Central memory CD4-positive, alpha-beta T cell (primary cell): ENCODE results near the gene TRERF1.
A peak's percentile ranks its signal among the peaks of the same experiment; 100 is the strongest.

Experiments used
- DNase-seq: peaks from one replicate; pipeline ENCODE4 v3.0.0; 2022

TRERF1 gene

DNA sequence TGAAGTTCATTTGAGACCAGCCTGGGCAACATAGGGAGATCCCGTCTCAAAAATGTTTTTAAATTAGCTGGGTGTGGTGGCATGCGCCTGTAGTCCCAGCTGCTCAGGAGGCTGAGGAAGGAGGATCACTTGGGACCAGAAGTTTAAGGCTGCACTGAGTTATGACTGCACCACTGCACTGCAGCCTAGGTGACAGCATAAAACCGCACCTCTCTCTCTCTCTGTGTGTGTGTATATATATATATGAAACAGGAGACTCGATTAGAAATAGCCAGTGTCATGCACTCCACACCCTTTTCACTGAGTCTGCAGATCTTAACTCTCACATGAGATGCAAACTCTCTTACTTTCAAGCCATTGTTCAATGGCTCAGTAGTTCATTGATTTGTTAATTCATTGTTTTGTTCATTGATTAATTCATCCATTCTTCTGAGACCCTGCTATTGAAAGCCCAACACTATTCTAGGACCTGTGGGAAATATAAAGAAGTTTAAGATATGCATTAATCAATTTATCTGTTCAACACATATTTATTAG is 181.7 kb downstream of the TRERF1 start:
- no peak for DNase-seq

DNA sequence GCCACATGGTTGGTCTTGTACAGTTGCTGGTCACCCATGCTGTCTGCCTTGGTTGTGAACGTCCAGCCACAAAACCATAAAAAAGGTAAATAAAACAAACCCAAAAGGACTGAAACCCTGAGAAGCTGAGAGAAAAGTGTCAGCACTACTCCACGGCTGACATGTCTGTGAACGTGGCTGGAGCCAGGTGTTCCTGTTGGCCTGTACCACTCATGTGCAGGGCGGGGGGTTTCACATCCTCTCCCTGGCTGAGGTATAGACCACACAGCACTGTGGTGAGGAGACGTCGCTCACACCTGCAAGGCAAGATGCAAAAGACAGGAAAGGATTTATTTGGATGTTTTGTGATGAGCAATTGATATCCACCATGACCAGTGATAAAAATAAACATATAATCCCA is 182.2 kb downstream of the TRERF1 start:
- DNase-seq: no peak

DNA sequence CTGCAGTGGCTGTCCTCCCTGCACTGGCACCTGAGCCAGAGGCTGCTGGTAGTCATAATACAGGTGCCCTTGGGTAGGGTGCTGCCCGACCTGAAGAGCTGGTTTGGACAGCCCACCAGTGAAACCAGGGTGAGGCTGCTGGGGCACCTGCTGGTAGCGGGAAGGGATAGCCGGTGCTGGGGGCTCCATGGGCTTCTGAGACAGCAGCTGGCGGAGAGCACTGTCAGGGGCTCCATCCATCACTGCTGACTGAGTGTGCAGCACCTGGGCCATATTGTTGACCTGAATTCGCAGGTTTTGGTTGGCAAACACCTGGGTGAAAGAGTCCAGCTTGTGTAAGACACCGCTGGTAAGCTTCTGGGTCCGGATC is 182.9 kb downstream of the TRERF1 start:
- DNase-seq: no peak

DNA sequence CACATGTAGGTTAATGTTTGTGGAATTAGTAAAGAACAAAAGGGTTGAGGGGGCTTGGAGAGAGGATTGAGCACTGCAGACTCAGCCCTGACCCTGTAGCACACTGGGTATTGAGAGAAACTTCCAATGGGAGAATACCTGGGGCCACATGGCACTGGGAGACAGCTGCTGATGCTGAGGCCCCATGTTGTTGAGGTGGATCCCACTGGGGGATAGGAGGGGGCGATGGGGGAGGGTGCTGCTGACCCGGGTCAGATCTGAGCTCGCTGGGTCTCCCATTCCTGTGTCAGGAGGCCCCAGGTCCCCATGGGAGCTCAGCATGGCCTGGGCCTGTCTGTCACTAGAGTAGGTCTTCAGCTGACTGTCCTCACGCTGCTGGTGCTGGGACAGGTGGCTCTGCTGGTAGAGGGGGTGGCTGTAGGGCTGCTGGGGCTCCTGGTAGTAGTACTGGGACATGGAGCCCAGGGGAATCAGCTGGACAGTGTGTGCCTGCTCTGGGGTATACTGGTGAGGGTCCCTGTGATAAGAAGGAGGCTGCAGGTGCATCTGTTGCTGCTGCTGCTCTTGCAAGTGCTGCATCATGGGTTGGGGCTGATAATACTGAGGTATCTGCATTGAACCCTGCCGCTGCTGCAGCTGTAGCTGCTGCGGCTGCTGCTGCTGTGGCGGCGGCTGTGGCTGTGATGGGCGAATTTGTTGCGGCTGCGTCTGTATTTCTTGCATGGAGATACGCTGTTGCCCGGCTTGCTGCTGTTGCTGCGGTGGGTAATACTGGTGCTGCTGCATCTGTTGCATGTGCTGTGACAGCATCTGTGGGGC is 183.5 kb downstream of the TRERF1 start:
- no peak for DNase-seq

DNA sequence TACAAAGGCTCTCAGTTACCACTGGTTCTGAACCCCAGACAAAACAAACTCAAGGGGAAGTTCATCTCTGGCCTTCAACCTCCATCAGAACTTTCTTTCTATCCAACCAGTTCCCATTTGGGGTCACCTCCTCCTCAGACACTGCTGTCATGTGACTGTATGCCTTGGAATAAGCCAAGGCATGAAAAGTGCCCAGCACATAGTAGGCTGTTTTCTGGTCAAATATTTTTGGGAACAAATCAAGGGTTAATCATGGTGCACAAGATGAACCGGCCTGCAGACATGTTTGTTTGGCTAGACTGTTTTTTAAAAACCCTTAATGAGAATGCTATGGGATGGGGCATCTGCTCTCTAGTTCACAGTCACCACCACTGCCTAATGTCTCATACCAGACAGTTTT is 185.2 kb downstream of the TRERF1 start:
- DNase-seq: no peak

DNA sequence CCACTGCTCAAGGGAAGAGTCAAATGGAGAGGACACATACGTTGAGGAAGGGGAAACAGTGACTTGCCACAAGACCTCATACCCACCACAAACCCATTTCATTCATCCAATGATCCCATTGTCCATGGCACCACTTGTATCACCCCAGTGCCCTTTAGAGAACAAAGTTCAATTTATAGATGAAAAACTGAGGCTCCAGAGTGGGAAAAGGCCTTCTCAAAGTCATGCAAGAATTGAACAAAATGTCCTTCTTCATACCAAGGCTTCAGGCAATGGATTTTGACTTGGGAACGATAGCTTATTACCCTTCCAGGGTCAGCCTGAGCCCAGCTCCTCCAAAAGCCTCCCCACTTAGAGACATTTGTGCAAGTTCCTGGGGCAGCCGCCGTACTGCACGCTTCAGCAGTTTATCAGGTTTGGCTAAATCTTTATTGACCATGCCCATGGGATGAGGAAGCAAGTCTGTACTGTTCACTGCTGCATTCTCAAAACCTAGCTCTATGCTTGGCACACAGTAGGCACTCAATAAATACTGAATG is 186.8 kb downstream of the TRERF1 start:
- DNase-seq: no peak

DNA sequence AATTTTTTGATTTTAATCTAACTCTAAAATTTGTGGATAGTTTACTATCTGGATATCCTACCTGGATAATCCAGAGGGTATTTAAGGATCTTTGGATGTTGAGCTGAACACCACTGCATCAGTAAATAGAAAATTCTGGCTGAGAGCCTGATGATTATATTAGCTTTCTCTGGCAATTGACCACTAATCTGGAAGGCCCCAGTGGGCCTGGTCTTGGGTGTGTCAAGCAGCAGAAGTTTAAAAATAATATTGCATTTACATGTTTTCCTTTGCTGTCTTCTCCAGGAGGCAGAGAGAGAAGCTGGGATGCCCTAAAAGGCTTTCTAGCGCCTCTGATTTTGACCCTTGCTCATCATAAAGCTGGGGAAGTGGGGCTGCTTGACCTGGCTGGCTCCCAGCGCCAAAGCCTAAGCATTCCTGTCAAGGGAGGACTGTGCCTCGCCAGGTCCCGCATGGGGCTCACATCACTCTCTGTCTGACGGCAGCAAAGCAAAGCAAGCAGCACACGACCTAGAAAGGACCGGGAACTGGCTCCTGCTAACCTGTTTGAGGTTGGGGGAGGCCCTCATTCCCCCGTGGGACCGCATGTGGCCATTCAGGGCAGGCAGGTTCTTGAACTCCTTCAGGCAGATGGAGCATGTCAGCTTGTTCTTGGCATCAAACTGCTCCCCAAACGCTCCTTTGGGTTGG is 187.4 kb downstream of the TRERF1 start:
- no peak for DNase-seq

DNA sequence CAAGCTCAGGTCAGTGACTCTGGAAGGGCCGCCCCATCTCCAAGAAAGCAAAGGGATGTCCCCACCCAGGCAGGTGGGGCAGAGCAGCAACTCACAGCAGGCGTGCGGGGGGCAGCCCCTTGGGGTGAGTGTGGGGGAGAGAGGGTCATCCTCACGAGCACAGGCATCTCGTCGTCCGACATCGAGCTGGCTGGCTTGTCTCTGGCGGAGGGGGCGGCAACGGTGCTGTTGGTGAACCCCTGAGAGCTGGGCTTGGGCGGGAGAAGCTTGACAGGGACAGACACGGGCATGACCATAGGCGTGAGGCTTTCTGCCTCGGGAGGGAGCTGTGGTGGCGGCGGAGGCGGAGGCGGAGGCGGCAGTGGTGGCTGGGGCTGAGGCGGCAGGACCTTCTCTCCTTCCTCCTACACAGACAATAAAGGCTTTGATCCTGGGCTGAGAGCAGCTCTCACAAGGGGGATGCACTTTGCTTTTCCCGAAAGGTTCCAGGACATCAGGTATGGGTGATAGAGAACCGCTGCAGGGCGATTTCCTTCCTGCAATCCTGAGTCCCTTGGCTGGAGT is 188.5 kb downstream of the TRERF1 start:
- DNase-seq: no peak

DNA sequence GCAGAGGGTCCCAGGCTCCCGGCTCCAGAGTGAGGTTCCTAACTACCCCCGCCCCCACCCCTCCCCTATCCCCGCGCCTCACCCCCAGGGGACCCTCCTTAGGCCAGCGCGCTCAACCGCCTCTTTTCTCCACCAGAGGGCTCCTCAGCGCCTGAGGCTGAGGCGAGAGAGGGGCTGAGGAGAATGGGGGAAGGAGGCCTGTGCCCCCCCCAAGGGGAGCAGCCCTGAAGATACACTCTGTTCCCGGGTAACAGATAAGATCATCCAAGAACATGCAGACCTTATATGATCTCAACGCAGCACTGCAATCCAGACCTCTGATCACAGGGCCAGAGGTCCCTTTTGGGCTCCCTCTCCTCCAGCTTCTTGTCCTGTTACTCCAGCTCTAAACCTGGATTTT is 190.8 kb downstream of the TRERF1 start:
- peak; percentile 17 for DNase-seq

DNA sequence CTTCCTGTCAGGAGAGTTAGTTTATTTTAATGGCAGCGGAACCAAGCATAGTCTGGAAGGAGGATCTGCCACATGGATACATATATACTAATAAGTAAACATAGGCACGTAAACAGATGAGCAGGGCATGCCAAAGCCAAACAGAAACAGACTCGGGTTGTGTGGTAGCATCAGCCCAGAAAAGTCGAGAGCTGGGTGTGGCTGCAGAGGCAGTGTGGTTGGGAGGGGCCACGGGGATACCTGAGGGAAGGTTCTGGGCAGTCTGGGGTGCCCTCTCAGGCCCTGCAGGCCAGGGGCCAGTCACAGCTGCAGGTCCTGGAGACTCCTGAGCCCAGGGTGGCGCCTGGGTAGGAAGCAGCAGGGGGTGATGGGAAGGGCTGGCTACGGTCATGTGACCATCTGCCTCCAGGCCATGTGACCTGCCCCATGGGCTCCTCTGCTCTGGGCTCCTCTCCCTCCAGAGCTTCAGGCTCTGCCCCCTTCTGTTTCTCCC is 191.3 kb downstream of the TRERF1 start:
- DNase-seq: no peak

DNA sequence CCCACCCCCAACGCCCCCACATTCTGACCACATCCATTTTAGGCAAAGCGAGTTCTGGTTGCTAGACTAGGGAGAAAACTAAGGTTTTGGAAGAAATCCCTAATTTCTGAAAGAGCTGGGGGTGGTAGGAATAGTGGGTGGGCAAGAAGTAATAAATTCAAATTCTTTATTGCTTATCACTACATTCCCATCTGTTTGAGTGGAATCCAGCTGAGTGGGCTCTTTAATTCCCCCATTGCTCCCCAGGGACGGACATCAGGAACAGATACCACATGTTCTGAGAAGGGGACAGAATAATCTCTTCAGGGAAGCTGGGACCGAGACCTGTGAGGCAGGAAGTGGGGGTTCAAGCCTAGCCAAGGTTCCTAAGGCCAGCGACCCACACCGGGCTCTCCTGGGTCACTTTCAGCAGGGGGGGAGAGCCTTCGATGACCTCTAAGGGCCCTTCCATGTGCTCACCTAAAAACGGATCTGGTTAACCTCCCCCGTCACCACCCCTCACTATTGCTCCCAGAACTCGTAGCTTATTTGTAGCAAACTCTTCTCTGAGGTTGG is 191.8 kb downstream of the TRERF1 start:
- no peak for DNase-seq

DNA sequence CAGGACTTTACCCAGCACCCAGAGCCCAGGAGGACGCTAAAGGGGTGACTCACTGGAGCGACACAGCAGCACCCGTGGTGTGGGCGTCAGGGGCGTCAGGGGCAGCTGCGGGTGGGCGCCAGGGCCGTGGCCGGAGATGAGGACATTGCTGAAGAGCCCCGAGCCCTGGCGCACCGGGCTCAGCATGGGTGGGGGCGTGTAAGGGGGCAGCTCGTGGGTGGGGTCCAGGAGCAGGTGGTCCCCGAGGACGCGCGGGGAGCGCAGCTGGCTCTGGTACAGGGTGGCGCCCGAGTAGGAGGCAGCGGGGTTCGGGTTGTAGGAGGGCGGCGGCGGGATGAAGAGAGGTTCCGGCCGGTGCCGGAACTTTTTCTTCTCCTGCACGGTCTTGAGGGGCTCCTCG is 192.4 kb downstream of the TRERF1 start:
- no peak for DNase-seq

DNA sequence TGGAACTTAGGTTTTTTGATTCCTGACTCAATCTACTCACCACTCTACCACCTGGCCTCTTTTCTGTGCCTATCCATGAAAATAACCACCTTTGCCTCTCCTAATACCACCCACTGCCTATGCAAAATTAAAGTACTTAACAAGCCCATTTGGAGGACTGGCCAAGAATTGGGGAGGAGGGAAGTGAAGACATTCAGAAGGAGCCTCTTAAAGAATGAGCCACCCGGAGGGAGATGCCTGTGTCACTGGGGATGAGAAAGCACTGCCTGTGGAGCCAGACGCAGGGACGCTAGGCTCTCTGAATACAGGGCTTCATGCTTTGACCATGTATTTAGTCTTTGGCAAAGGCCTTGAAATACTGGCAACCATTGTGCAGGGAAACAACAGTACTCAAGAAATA is 194.1 kb downstream of the TRERF1 start:
- no peak for DNase-seq

DNA sequence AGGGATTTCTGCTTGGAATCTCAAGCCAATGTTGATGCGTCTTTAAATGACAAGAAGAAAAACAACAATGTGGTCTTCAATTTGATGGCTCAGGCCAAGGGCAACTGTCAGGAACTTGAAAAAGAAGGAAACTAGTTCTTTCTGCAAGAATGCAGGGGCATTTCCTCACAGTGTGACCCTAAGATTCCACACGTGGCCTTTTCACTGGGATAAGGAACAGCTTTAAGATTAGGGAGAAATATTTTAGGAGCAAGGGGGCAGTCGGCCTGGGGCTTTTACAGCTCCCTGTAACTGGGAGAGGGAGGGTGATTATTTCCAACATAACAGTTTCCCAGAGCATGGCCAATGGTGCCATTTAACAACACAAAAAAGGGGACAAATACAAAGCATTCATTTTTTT is 194.7 kb downstream of the TRERF1 start:
- DNase-seq: no peak

DNA sequence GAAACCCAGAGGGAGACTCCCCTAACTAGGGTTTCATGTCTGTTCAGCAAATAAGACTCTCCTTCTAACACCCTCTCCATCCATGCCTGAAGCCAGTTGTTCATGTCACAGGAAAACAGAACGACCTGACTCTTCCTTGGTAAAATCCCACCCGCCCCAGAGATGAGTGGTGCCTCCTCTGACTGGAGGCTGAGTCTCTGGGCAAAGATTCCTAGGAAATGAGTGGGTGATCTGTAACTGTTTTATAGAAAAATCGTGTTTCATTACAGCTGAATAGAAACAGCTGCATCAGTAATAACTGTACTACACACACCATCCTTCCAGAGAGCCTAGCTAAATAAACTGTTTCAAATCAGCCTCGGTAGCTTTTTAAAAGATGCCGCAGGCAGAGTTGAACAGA is 196.7 kb downstream of the TRERF1 start:
- no peak for DNase-seq

DNA sequence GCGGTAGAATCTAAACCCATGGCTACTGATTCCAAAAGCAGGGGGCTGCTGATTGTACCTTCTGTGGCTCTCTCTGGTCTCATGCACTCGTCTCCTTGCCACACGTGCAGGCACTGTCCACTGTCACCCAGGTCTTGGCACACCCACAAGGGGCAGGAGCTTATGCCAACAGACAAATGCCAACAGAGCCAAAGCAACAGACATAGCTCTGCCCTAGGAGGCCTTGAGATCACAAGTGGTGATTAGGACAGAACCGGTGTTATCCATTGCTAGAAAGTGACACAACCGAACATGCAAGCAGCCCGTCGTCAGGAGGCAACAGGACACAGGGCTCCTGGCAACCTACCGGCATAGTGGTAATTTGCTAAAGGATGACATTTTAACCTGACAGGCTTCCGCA is 197.2 kb downstream of the TRERF1 start:
- no peak for DNase-seq

DNA sequence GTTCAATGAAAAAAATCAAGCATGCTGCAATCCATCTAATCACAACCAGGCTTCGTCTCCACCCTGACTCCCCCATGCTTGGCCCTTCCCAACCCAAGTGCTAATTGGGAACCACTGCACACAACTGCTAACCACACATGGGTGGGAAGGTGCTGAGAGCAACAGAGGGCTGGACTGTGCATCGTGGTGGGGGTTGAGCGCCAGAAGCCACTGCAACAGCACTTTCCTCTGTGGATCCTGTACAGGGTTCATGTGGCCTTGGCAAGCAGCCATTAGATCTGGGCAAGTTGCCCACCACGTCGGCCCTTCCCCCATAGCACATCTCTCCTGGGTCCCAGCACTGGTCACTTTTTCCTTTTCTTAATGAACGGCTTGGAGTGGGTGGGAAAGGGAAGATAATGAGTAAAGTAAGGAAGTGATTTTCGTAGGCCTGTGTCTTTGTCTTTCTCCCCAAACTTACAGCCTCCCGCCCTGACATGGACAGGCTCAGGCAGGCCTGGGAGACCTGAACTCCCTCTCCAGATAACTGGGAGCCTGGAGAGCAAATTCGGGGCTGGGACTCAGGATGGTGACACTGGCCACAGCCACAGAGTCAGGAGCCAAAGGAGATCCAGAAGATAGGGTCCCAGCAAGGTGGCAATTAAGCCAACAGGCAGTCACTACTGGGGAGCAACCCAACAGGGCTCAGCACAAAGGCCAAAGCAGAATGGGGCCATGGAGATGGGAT is 199.7 kb downstream of the TRERF1 start:
- no peak for DNase-seq

DNA sequence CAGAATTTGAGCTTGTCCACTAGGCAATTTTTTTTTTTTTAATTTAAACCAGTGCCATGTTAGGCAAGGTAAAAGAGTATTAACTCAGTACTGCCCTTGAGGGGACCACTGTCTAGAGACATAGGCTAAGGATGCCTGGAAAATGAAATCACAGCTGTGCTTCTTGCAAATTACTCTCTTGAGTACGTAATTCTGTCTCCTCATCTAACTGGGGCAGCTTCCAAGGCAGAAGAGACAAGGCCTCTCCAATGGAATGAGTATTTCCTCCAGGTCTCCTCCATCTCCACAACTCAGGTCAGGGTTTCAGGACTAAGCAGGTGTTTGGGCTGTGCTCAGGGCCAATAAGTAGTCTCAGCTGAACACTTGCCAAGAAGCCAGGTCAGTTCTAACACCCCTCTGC is 200.2 kb downstream of the TRERF1 start:
- no peak for DNase-seq

DNA sequence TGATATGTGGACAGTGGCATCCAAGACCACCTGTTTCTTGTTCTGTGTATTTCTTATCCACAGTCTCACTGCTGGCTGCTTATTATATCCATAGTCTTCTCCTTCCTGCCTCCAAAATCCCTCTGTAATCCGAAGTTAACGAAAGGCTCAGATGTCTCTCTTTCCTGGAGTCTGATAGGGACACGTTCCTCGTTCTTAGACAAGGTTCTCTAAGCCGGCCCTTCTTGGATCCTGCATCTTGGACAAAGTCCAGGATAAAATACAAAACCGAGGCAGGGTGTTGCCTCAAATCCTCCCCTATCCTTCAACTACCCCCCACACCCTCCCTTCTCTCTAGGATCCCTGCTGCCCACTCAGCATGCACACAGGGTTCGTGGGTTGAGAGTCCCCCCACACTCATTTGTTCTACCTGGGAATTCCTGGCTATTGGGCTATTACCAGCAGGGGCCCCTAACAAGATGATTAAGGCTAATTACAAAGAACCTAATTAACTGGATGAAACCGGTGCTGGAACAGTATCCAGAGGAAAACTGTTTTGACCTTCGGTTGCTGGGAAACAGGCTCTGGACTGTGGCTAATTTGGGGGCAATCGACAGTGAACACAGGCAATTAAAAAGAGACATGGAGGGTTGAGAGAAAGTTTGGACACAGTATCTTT is 201.3 kb downstream of the TRERF1 start:
- no peak for DNase-seq

DNA sequence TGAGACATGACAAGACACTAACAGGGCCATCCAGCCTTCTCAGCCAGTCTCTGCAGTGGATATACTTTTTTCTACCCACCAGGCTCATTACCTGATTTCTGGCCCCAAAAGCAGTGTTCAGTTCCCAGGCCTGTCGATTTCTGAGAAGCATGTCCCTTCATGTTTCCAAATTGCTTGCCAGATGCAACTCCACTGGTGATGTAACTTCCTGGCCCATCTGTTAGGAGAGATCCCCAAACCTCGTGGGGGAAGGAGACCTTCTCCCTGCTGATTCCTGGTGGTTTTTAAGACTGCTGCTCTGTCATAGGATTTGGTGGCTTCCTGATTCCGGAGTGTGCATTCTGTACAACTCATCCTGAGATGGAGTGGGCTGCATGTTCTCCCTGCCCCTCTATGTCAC is 202.4 kb downstream of the TRERF1 start:
- DNase-seq: no peak

DNA sequence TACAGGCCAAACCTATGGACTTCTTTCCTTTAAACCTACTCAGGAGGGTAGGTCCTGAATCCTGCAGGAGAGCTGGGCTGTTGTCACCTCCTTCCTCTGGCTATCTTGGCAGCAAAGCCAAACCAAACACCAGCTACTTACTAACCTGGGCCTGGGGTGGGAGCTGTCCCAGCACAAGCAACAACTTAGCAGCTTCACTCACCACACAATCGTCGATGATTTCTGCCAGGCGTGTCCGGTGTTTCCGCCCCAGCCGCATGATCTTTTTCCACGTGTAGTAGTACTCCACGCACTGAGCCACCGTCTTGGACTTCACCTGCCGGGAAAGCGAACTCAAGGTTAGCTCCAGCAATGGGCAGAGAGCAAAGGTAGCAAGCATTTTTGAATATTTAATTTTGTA is 208.7 kb downstream of the TRERF1 start:
- DNase-seq: no peak

DNA sequence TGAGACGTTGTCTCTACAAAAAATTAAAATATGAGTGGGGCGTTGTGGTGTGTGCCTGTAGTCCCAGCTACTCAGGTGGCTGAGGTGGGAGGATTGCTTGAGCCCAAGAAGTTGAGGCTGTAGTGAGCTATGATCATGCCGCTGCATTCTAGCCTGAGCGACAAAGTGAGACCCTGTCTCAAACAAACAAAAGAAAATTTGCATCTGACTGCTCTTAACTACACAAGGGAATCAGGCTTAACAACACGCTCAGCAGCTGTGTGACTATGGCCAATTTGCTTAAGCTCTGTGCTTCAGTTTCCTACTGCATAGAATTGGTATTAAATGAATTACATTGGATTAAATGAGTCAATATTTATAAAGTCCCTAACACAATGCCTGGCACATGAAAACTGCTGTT is 209.8 kb downstream of the TRERF1 start:
- DNase-seq: no peak
